HG03432 (cell line): ENCODE measurements around the gene MPHOSPH9.
A peak's percentile ranks its signal among the peaks of the same experiment; 100 is the strongest.

ENCODE experiments used
- ATAC-seq: cut with Tn5 transposase; IDR thresholded peaks from one replicate; pipeline ENCODE4 v1.9.1; 2021; ENCODE audit warnings: mild to moderate bottlenecking, moderate library complexity; ENCODE audit not compliant: unreplicated experiment

Gene MPHOSPH9

GRCh38 chr12:123232807-123233504 lies at the start of gene MPHOSPH9, which contains the start of gene MTRFR:
MPHOSPH9 (minus strand) TSS chr12:123233141; CDS start chr12:123230364, 2,777 bp downstream.
MTRFR (plus strand) TSS chr12:123233436; CDS start chr12:123253675, 20,239 bp downstream.
- peak; percentile 84 for ATAC-seq

GRCh38 chr12:123282111-123282510 lies 49.2 kb upstream of the MPHOSPH9 start:
- ATAC-seq, result no peak

- ATAC-seq, result no peak
Observed at GRCh38 chr12:123280971-123281370, 48.0 kb upstream of the MPHOSPH9 start.

- peak; percentile 88 for ATAC-seq
Observed at GRCh38 chr12:123278101-123278627, 45.2 kb upstream of the MPHOSPH9 start.

- no peak for ATAC-seq
Observed at GRCh38 chr12:123273166-123273565, 40.2 kb upstream of the MPHOSPH9 start.

- ATAC-seq, result peak; percentile 65
Observed at GRCh38 chr12:123271001-123271668, 38.2 kb upstream of the MPHOSPH9 start.

- peak; percentile 18 for ATAC-seq
Observed at GRCh38 chr12:123270214-123271000, 37.5 kb upstream of the MPHOSPH9 start.

GRCh38 chr12:123269896-123270213 lies 36.9 kb upstream of the MPHOSPH9 start:
- ATAC-seq, result no peak

GRCh38 chr12:123269395-123269892 lies 36.5 kb upstream of the MPHOSPH9 start:
- no peak for ATAC-seq

- ATAC-seq, result no peak
Observed at GRCh38 chr12:123268850-123269249, 35.9 kb upstream of the MPHOSPH9 start.

GRCh38 chr12:123267991-123268843 lies 35.3 kb upstream of the MPHOSPH9 start:
- no peak for ATAC-seq

GRCh38 chr12:123267335-123267920 lies 34.5 kb upstream of the MPHOSPH9 start:
- ATAC-seq, result no peak

- no peak for ATAC-seq
Observed at GRCh38 chr12:123266679-123267277, 33.8 kb upstream of the MPHOSPH9 start.

GRCh38 chr12:123265851-123266678 lies 33.1 kb upstream of the MPHOSPH9 start:
- ATAC-seq, result no peak

- ATAC-seq, result no peak
Observed at GRCh38 chr12:123264642-123265041, 31.7 kb upstream of the MPHOSPH9 start.

GRCh38 chr12:123263196-123263817 lies 30.4 kb upstream of the MPHOSPH9 start:
- no peak for ATAC-seq

- ATAC-seq, result no peak
Observed at GRCh38 chr12:123261196-123261595, 28.3 kb upstream of the MPHOSPH9 start.

GRCh38 chr12:123260081-123260480 lies 27.1 kb upstream of the MPHOSPH9 start:
- ATAC-seq, result no peak
